Stimulated activated CD4-positive, alpha-beta T cell treated with anti-CD3 and anti-CD28 coated beads, Interleukin-1b, Interleukin-23, amount 100 ng/mL, for 24 hours (primary cell): Measurements from ENCODE around the gene GUCA1C.

Source experiments
- DNase-seq, 4 experiments: peaks; one replicate each; pipeline ENCODE4 v3.0.0-alpha.2; 2020; ENCODE audit warnings: low read depth in 4 of 4, low spot score in 1 of 4

Gene GUCA1C

GRCh38 chr3:108909799-108910198 lies 43.9 kb downstream of the GUCA1C start:
- no peak for DNase-seq

GRCh38 chr3:108907194-108907593 lies 46.5 kb downstream of the GUCA1C start:
- DNase-seq, result no peak

- no peak for DNase-seq
These were observed 54.1 kb downstream of the GUCA1C start for GRCh38 chr3:108899530-108899929.

- DNase-seq, result no peak
These were observed 55.8 kb downstream of the GUCA1C start for GRCh38 chr3:108897883-108898282.

- DNase-seq, result no peak
These were observed 58.7 kb downstream of the GUCA1C start for GRCh38 chr3:108894981-108895380.

GRCh38 chr3:108891833-108892232 lies 61.8 kb downstream of the GUCA1C start:
- no peak for DNase-seq

GRCh38 chr3:108887777-108888176 lies 65.9 kb downstream of the GUCA1C start:
- DNase-seq, result no peak

GRCh38 chr3:108887121-108887520 lies 66.6 kb downstream of the GUCA1C start:
- DNase-seq, result no peak

- DNase-seq, result no peak
These were observed 70.3 kb downstream of the GUCA1C start for GRCh38 chr3:108883373-108883772.

GRCh38 chr3:108882762-108883161 lies 70.9 kb downstream of the GUCA1C start:
- DNase-seq, result no peak

GRCh38 chr3:108879915-108880314 lies 73.8 kb downstream of the GUCA1C start:
- DNase-seq, result no peak

GRCh38 chr3:108877901-108878300 lies 75.8 kb downstream of the GUCA1C start:
- DNase-seq, result no peak

GRCh38 chr3:108863799-108864135 lies 89.9 kb downstream of the GUCA1C start:
- DNase-seq, result no peak

GRCh38 chr3:108862865-108863798 lies 90.5 kb downstream of the GUCA1C start:
- DNase-seq, result no peak

- no peak for DNase-seq
These were observed 92.3 kb downstream of the GUCA1C start for GRCh38 chr3:108861401-108861800.
